Astrocyte of the hippocampus (primary cell): ENCODE measurements around the gene AREL1.
"Not testable (repeated sequence)": the region's sequence is repeated elsewhere in the genome, so short reads cannot be mapped to it uniquely, and the experiment has no call there.

Source experiments
- DNase-seq: peaks from one replicate; pipeline ENCODE4 v3.0.0; 2011; ENCODE audit warnings: low read depth, low spot score

Gene AREL1, protein sequence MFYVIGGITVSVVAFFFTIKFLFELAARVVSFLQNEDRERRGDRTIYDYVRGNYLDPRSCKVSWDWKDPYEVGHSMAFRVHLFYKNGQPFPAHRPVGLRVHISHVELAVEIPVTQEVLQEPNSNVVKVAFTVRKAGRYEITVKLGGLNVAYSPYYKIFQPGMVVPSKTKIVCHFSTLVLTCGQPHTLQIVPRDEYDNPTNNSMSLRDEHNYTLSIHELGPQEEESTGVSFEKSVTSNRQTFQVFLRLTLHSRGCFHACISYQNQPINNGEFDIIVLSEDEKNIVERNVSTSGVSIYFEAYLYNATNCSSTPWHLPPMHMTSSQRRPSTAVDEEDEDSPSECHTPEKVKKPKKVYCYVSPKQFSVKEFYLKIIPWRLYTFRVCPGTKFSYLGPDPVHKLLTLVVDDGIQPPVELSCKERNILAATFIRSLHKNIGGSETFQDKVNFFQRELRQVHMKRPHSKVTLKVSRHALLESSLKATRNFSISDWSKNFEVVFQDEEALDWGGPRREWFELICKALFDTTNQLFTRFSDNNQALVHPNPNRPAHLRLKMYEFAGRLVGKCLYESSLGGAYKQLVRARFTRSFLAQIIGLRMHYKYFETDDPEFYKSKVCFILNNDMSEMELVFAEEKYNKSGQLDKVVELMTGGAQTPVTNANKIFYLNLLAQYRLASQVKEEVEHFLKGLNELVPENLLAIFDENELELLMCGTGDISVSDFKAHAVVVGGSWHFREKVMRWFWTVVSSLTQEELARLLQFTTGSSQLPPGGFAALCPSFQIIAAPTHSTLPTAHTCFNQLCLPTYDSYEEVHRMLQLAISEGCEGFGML

GRCh38 chr14:74712499-74713394 is at the start of gene AREL1, which contains the start of gene FCF1:
Gene AREL1 (minus strand): TSS chr14:74713080. CDS start chr14:74685615, 27,465 bp downstream.
Gene FCF1 (plus strand): TSS chr14:74713144. CDS start chr14:74713198, 54 bp downstream.
- DNase-seq, result peak; percentile 94

DNA sequence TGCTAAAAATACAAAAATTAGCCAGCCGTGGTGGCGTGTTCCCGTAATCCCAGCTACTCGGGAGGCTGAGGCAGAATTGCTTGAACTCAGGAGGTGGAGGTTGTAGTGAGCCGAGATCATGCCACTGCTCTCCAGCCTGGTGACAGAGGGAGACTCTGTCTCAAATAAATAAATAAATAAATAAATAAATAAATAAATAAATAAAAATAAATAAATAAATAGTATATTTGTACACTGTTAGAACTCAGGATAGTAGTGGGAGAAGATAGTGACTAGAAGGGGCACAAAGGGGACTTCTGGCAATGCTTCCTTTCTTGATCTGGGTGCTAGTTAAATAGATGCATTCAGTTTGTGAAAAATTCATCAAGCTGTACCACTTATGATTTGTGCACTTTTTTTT is 45.6 kb upstream of the AREL1 start:
- DNase-seq, result not testable (repeated sequence)

GRCh38 chr14:74756326-74756725 is 43.4 kb upstream of the AREL1 start:
- DNase-seq, result no peak

GRCh38 chr14:74754899-74755298 is 42.0 kb upstream of the AREL1 start:
- DNase-seq, result no peak

- no peak for DNase-seq
Observed at GRCh38 chr14:74754157-74754556, 41.3 kb upstream of the AREL1 start.

GRCh38 chr14:74747237-74747636 is 34.4 kb upstream of the AREL1 start:
- no peak for DNase-seq

GRCh38 chr14:74739293-74740030 is 26.6 kb upstream of the AREL1 start:
- DNase-seq, result peak; percentile 6

- no peak for DNase-seq
Observed at GRCh38 chr14:74737753-74738325, 25.0 kb upstream of the AREL1 start.

DNA sequence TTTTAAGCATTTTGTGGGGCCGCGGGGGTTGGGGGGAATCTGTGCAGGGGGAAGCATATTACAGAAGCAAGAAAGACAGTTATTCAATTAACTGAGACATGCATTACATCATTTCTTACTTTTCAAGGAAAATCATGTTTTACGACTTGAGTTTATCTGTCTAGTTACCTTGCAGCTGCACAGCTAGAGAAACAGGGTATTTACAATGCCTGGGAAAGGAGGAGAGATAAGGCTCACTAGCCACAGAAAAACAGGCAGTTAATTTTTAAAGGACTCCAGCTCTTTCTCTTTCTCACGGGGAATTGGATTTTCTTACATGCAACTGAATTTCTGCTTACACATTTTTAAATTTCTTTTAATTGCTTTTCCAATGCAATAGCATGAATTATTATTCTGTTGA is 22.2 kb upstream of the AREL1 start:
- no peak for DNase-seq

DNA sequence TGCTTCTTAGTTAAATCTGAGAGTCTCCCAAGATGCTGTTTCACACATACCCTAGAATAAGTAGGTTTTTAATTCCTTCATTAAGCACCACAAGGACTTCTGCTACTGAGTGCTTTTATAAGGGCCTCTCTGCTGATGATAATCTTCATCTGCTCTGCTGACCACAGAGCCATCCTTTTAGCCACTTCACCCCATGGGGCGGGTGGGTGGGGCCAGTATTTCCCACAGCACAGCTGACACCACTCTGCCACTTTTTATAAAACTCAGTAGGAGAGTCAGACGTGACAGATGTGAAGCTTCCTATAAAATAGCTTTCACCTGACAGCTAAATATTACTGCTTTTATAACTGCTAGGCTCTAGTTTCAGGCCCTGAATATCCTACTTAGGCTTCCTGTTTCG is 20.3 kb upstream of the AREL1 start:
- no peak for DNase-seq

GRCh38 chr14:74732387-74732786 is 19.5 kb upstream of the AREL1 start:
- no peak for DNase-seq

DNA sequence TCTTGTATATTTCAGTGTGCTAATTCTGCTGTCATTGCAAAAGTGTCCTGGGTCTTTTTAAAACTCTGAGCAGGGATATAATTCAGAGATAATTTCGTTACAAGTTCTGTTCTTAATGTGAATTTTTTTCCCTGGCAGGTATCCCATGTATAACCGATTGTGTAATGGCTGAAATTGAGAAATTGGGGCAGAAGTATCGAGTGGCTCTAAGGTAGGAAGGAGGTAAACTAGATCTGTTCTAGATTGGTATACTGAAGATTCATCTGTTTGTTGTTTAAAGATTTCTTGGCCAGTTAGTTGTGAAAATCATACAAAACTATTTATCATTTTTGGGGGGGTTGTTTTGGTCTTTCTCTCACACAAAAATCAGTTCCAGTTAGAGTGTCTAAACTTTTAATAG is 10.3 kb upstream of the AREL1 start:
- no peak for DNase-seq

- peak; percentile 74 for DNase-seq
Observed at GRCh38 chr14:74720526-74720925, 7.6 kb upstream of the AREL1 start.

DNA sequence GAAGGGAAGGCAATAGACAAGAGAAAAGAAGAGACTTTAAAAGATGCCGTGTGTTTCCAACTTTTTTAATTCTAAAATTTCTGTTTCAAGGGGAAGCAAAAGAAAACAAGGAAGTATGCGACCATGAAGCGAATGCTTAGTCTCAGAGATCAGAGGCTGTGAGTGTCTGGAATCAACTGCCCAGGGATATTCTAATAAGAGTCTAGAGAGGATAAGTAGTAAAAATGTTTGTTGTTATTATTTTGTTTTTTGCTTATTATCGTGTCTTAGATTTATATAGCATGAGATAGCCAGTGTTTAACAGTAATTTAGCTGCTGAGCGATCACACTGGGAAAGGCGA is 485 bp upstream of the AREL1 start:
- DNase-seq, result no peak

- DNase-seq, result no peak
Observed at GRCh38 chr14:74711651-74712050, 1.2 kb downstream of the AREL1 start.

DNA sequence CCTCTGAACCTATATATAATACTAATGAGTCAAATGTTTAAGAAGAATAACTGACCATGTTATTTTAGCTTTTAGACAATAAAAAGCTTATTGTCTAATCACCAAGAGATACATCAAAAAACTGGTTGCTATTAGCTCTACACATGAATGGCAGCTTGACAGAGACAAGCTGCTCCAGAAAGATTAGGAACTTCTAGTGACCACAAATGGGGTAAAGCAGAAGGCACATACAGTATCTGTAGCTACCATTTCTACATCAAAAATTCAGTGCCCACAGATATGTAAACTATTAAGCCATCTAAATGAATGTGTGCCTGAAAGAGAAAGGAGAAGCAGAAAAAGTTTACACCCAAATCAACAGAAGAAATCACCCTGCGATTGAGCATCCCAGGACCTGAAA is 2.4 kb downstream of the AREL1 start:
- no peak for DNase-seq

DNA sequence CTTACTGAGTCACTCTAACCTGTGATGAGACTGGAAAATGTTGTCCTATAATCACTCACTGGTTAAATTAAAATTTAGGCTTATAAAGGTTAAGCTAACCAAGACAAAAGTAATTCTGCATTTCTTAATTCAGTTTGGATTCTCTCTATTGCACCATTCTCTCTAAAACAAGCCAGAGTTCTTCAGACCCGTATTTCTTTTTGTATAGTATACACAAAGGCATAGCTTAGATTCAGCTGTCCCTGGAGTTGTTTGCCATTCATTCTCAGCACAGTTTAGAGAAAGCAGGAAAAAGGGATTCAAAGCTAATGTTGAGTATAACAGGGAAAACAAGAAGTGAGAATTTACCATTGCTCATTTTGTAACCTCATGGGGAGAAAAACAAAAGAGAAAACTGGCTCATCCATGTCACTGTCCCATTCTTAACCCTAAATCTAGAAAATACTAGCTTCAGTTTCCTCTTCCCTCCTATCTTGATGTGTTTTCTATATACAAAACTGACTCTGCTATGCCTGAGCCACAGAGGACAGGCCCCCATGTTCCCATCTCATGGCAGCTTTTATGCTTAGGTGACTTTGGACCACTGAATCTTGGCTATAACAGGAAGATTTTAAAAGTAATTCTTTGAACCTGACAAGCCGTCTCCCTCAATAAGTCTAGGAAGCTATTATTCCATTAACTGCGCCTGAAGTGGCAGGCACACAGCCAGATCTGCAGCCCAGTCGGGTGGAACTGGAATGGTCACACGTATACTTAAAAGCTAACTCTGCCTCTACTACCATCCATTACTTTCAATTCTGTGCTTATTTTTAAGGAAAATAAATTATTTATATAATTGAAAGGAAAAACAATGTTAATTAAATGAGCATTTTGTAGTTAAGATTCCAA is 7.0 kb downstream of the AREL1 start:
- no peak for DNase-seq

DNA sequence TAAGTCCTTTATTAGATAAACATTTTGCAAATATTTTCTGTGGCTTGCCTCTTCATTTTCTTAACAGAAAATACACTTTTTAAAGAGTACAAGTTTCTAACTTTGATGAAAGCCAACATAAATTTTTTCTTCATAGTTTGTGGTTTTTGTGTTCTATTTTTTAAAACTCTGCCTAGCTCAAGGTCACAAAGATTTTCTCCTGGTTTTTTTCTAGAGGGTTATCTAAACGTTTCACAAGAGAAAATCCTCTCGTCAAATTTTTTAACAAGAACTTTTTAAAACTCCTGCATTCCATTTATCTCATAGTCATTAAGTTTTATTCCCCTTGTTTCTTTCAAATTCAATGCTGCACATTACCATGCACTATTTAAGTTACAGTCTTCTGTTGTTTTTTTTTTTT is 8.2 kb downstream of the AREL1 start:
- no peak for DNase-seq

DNA sequence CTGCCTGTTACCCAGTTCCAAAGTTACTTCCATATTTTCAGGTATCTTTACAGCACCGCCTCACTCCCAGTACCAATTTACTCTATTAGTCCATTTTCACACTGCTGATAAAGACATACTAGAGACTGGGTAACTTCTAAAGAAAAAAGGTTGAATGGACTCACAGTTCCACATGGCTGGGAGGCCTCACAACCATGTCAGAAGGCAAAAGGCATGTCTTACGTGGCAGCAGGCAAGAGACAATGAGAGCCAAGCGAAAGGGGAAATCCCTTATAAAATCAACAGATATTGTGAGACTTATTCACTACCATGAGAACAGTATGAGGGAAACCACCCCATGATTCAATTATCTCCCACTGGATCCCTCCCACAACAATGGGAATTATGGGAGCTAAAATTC is 9.8 kb downstream of the AREL1 start:
- no peak for DNase-seq

- DNase-seq, result no peak
Observed at GRCh38 chr14:74702293-74702692, 10.6 kb downstream of the AREL1 start.
